ENCODE measurements around the gene SIRPA.
A peak's percentile ranks its signal among the peaks of the same experiment; 100 is the strongest.

SIRPA gene

GRCh38 chr20:1951436-1952115, 56.4 kb downstream of the SIRPA start:
- DNase-seq (ENCODE audit: low read depth): no peak

- DNase-seq (ENCODE audit: low read depth): no peak
Measured at GRCh38 chr20:1952737-1953530, 57.7 kb downstream of the SIRPA start.

- no peak for DNase-seq (ENCODE audit: low read depth)
Measured at GRCh38 chr20:1953621-1954020, 58.4 kb downstream of the SIRPA start.

- DNase-seq (ENCODE audit: low read depth): no peak
Measured at GRCh38 chr20:1955217-1955616, 60.0 kb downstream of the SIRPA start.

- no peak for DNase-seq (ENCODE audit: low read depth)
Measured at GRCh38 chr20:1958426-1958825, 63.2 kb downstream of the SIRPA start.

- DNase-seq (ENCODE audit: low read depth): no peak
Measured at GRCh38 chr20:1959156-1959555, 63.9 kb downstream of the SIRPA start.

- DNase-seq (ENCODE audit: low read depth): no peak
Measured at GRCh38 chr20:1961374-1961773, 66.2 kb downstream of the SIRPA start.

GRCh38 chr20:1964061-1964460, 68.9 kb downstream of the SIRPA start:
- no peak for DNase-seq (ENCODE audit: low read depth)

GRCh38 chr20:1964659-1965405, 69.6 kb downstream of the SIRPA start:
- no peak for DNase-seq (ENCODE audit: low read depth)

- peak; percentile 83 for DNase-seq (ENCODE audit: low read depth)
Measured at GRCh38 chr20:1965520-1966351, 70.5 kb downstream of the SIRPA start.

- no peak for DNase-seq (ENCODE audit: low read depth)
Measured at GRCh38 chr20:1968964-1969363, 73.8 kb downstream of the SIRPA start.

GRCh38 chr20:1971893-1972586, 76.8 kb downstream of the SIRPA start:
- DNase-seq (ENCODE audit: low read depth): no peak

- DNase-seq (ENCODE audit: low read depth): no peak
Measured at GRCh38 chr20:1973601-1974440, 78.6 kb downstream of the SIRPA start.

GRCh38 chr20:1975291-1975690, 80.1 kb downstream of the SIRPA start:
- no peak for DNase-seq (ENCODE audit: low read depth)

GRCh38 chr20:1979106-1979778, 84.0 kb downstream of the SIRPA start:
- DNase-seq (ENCODE audit: low read depth): no peak

GRCh38 chr20:1982686-1983085, 87.5 kb downstream of the SIRPA start:
- DNase-seq (ENCODE audit: low read depth): no peak

- no peak for DNase-seq (ENCODE audit: low read depth)
Measured at GRCh38 chr20:1983301-1983700, 88.1 kb downstream of the SIRPA start.

GRCh38 chr20:1987826-1988225, 92.6 kb downstream of the SIRPA start:
- no peak for DNase-seq (ENCODE audit: low read depth)
